Sigmoid colon (tissue), 4 donors: Measurements from ENCODE around the gene ZNF471.

ENCODE experiments used
- EP300 ChIP-seq, 4 donors: sonication (generic); formaldehyde crosslinking; IDR thresholded peaks; one replicate each; pipeline ENCODE4 v1.6.1; 2017; ENCODE audit warnings: antibody characterized with exemption in 4 of 4
- TF ChIP-seq, protein P1 (sequence below), 4 experiments: fragments of 450-650 bp in 3 of 4; fragments of 200-600 bp in 1 of 4; IDR thresholded peaks; one replicate each; pipeline ENCODE4 v1.5.1; 2016 to 2019; ENCODE audit warnings: antibody characterized with exemption in 4 of 4, mild to moderate bottlenecking in 3 of 4, moderate library complexity in 2 of 4

DNA sequence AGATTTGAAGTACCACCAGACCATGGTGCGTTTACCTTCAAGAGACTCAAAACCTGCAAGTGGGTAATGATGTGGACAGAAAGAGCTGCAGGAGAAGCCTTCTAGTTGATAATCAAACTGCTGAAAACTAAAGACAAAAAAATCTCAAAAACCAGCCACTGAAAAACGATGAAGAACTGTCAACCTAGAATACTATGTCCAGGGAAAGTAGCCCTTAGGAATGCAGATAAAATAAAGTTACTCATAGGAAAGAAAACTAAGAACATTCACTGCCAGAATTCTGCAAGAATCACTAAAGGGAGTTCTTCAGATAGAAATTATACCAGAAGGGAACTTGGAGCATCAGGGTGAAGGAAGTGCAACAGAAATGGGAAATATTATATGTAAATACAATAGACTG, 64.9 kb downstream of the ZNF471 start:
- TF ChIP-seq, protein P1, sequence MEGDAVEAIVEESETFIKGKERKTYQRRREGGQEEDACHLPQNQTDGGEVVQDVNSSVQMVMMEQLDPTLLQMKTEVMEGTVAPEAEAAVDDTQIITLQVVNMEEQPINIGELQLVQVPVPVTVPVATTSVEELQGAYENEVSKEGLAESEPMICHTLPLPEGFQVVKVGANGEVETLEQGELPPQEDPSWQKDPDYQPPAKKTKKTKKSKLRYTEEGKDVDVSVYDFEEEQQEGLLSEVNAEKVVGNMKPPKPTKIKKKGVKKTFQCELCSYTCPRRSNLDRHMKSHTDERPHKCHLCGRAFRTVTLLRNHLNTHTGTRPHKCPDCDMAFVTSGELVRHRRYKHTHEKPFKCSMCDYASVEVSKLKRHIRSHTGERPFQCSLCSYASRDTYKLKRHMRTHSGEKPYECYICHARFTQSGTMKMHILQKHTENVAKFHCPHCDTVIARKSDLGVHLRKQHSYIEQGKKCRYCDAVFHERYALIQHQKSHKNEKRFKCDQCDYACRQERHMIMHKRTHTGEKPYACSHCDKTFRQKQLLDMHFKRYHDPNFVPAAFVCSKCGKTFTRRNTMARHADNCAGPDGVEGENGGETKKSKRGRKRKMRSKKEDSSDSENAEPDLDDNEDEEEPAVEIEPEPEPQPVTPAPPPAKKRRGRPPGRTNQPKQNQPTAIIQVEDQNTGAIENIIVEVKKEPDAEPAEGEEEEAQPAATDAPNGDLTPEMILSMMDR (IDR thresholded peaks at IDR 0.05) = no peak
- no peak for TF ChIP-seq EP300 (IDR thresholded peaks at IDR 0.05)
